K562 (cell line): ENCODE data around the gene ITSN1. TPM values are rescaled to one million over a fixed set of nuclear protein-coding genes. Genes with fewer than 3 reads are reported as not detected.

Experiments used
- CUX1 ChIP-seq: fragments of 200-800 bp; sonication (Bioruptor generic); IDR thresholded peaks from 2 replicates; pipeline ENCODE4 v1.6.1; 2016; ENCODE audit warnings: missing genetic modification characterization, missing compliant biosample characterization
- GABPA ChIP-seq: fragments of 200-800 bp; sonication (Bioruptor generic); conservative IDR thresholded peaks from 2 replicates; pipeline ENCODE4 v1.6.1; 2016; ENCODE audit warnings: low read depth, missing genetic modification characterization, missing compliant biosample characterization
- HIVEP1 ChIP-seq: fragments of 250-450 bp; sonication (Bioruptor Pico); IDR thresholded peaks from 2 replicates; pipeline ENCODE4 v1.4.0; 2020; ENCODE audit warnings: mild to moderate bottlenecking
- KLF16 ChIP-seq: IDR thresholded peaks from 2 replicates; pipeline ENCODE4 v1.6.1; 2016; ENCODE audit warnings: antibody characterized with exemption
- POLR2G ChIP-seq: fragments of 200-400 bp; formaldehyde crosslinking; IDR thresholded peaks from 2 replicates; pipeline ENCODE4 v1.6.1; 2017; ENCODE audit warnings: low read depth, mild to moderate bottlenecking, antibody characterized with exemption, low read length, moderate library complexity
- RB1 ChIP-seq: fragments of 450-650 bp; IDR thresholded peaks from 2 replicates; pipeline ENCODE4 v1.6.1; 2017; ENCODE audit warnings: low read depth, mild to moderate bottlenecking
- YBX1 ChIP-seq: fragments of 450-650 bp; IDR thresholded peaks from 2 replicates; pipeline ENCODE4 v1.7.1; 2016; ENCODE audit warnings: mild to moderate bottlenecking
- ZBTB26 ChIP-seq: fragments of 450-650 bp; formaldehyde crosslinking; IDR thresholded peaks from 2 replicates; pipeline ENCODE4 v1.4.0; 2022; ENCODE audit warnings: missing genetic modification characterization
- ZFP1 ChIP-seq: fragments of 450-650 bp; formaldehyde crosslinking; IDR thresholded peaks from 2 replicates; pipeline ENCODE4 v1.4.0; 2020; ENCODE audit warnings: mild to moderate bottlenecking, mixed read lengths
- ZMIZ1 ChIP-seq, 2 experiments: fragments of 150-350 bp in 1 of 2; IDR thresholded peaks; 2 replicates each; pipeline ENCODE4 v1.6.1; 2012 to 2016; ENCODE audit warnings: low read depth in 2 of 2, low read length in 2 of 2, mild to moderate bottlenecking in 1 of 2, moderate library complexity in 1 of 2
- ZNF121 ChIP-seq: sonication (generic); formaldehyde crosslinking; conservative IDR thresholded peaks from 2 replicates; pipeline ENCODE4 v1.8.0; 2022; ENCODE audit warnings: missing genetic modification reagents
- ZNF436 ChIP-seq: fragments of 250-450, 450-650 bp; sonication (Bioruptor Pico); formaldehyde crosslinking; IDR thresholded peaks from 2 replicates; pipeline ENCODE4 v1.7.0; 2020; ENCODE audit warnings: mild to moderate bottlenecking
- ZNF511 ChIP-seq: sonication (generic); formaldehyde crosslinking; IDR thresholded peaks from 2 replicates; pipeline ENCODE4 v1.8.0; 2022; ENCODE audit warnings: mild to moderate bottlenecking, missing genetic modification reagents
- ZNF512 ChIP-seq: IDR thresholded peaks from 2 replicates; pipeline ENCODE4 v1.6.1; 2016; ENCODE audit warnings: missing genetic modification characterization, missing compliant biosample characterization
- polyA plus RNA-seq, 8 experiments: library from polyadenylated mRNA; depleted of rRNA in 4 of 8; stranded (reverse) in 5 of 8; unstranded in 3 of 8; fragments of >200 nt; fragmentation: Nextera tagmentation in 2 of 8; fragmentation: Illumina TruSeq in 1 of 8; extraction: Ambion mirVana in 2 of 8; extraction: Trizol in 1 of 8; gene quantifications; 2 replicates each; pipeline versions ENCODE4 v1.2.1 to v1.2.3, GENCODE V29; 2011 to 2014; ENCODE audit warnings: inconsistent platforms in 1 of 8, missing spikeins in 1 of 8
- total RNA-seq, 7 experiments: library from RNA; depleted of rRNA in 6 of 7; stranded (reverse); fragments of >200 nt in 6 of 7; fragmentation: Illumina TruSeq in 2 of 7; extraction: Trizol in 2 of 7; gene quantifications; 2 replicates each; pipeline versions ENCODE4 v1.2.1 to v1.2.3, GENCODE V29; 2011 to 2021; ENCODE audit warnings: low replicate concordance in 1 of 7

The ITSN1 gene
- total and polyA plus RNA-seq, 9 of the 15 experiments (the other 6 are each of a cell fraction or from before 2014, with no cell fraction given) = 1.1 to 12.6 (median 4.8) TPM

- 0 out of 2 replicates have a peak, but pooled peaks have one; percentile 12 for TF ChIP-seq ZBTB26
- no peak for TF ChIP-seq HIVEP1 (CRISPR knock-in tag)
- peak; percentile 74; the same call in 1 of the 2 replicates for TF ChIP-seq RB1
- no peak for TF ChIP-seq KLF16
- no peak for TF ChIP-seq YBX1
- peak in 1 of 2 experiments; percentile 60; a peak in 1 of 4 replicates for TF ChIP-seq ZMIZ1 (IDR thresholded peaks at IDR 0.05; ENCODE audit: low read depth in 2 of 2, low read length in 2 of 2)
- TF ChIP-seq ZNF511 = peak; percentile 89; the same call in 1 of the 2 replicates
- no peak for TF ChIP-seq ZNF121 (CRISPR knock-in tag)
- TF ChIP-seq ZFP1 = no peak
- TF ChIP-seq ZNF436 = no peak
- TF ChIP-seq GABPA (tag) = 0 out of 2 replicates have a peak, but pooled peaks have one; percentile 25
- TF ChIP-seq POLR2G = peak; percentile 99
- no peak for TF ChIP-seq ZNF512 (tag)
- TF ChIP-seq CUX1 (CRISPR knock-in tag) = no peak
Observed at GRCh38 chr21:33915368-33916199, 273.3 kb downstream of the ITSN1 start, which contains the start of gene ATP5PO (continued).
